ENCODE measurements around the gene KIAA0825.

Gene KIAA0825

GRCh38 chr5:94309141-94309540 lies 309.3 kb downstream of the KIAA0825 start:
- no peak for DNase-seq (ENCODE audit: low read depth)

GRCh38 chr5:94308442-94308841 lies 310.0 kb downstream of the KIAA0825 start:
- DNase-seq (ENCODE audit: low read depth) = no peak

GRCh38 chr5:94304146-94304545 lies 314.3 kb downstream of the KIAA0825 start:
- DNase-seq (ENCODE audit: low read depth) = no peak

GRCh38 chr5:94288937-94289336 lies 329.5 kb downstream of the KIAA0825 start:
- peak; percentile 16 for DNase-seq (ENCODE audit: low read depth)

GRCh38 chr5:94285984-94286383 lies 332.4 kb downstream of the KIAA0825 start:
- no peak for DNase-seq (ENCODE audit: low read depth)

- DNase-seq (ENCODE audit: low read depth) = no peak
These were observed 335.3 kb downstream of the KIAA0825 start for GRCh38 chr5:94283093-94283492.

- no peak for DNase-seq (ENCODE audit: low read depth)
These were observed 337.1 kb downstream of the KIAA0825 start for GRCh38 chr5:94281236-94281801.

GRCh38 chr5:94276751-94277150 lies 341.7 kb downstream of the KIAA0825 start:
- no peak for DNase-seq (ENCODE audit: low read depth)

- no peak for DNase-seq (ENCODE audit: low read depth)
These were observed 342.4 kb downstream of the KIAA0825 start for GRCh38 chr5:94276048-94276447.

- DNase-seq (ENCODE audit: low read depth) = no peak
These were observed 343.7 kb downstream of the KIAA0825 start for GRCh38 chr5:94274707-94275106.

- no peak for DNase-seq (ENCODE audit: low read depth)
These were observed 350.2 kb downstream of the KIAA0825 start for GRCh38 chr5:94268226-94268625.

GRCh38 chr5:94267350-94267899 lies 351.0 kb downstream of the KIAA0825 start:
- DNase-seq (ENCODE audit: low read depth) = no peak

- DNase-seq (ENCODE audit: low read depth) = no peak
These were observed 352.2 kb downstream of the KIAA0825 start for GRCh38 chr5:94266170-94266569.

- DNase-seq (ENCODE audit: low read depth) = no peak
These were observed 355.3 kb downstream of the KIAA0825 start for GRCh38 chr5:94263068-94263467.

- DNase-seq (ENCODE audit: low read depth) = no peak
These were observed 358.3 kb downstream of the KIAA0825 start for GRCh38 chr5:94260096-94260495.

GRCh38 chr5:94254214-94254613 lies 364.2 kb downstream of the KIAA0825 start:
- no peak for DNase-seq (ENCODE audit: low read depth)

- no peak for DNase-seq (ENCODE audit: low read depth)
These were observed 367.4 kb downstream of the KIAA0825 start for GRCh38 chr5:94250985-94251384.

- DNase-seq (ENCODE audit: low read depth) = no peak
These were observed 369.0 kb downstream of the KIAA0825 start for GRCh38 chr5:94249430-94249829.

GRCh38 chr5:94248175-94248875 lies 370.1 kb downstream of the KIAA0825 start:
- DNase-seq (ENCODE audit: low read depth) = no peak

- DNase-seq (ENCODE audit: low read depth) = no peak
These were observed 372.8 kb downstream of the KIAA0825 start for GRCh38 chr5:94245608-94246007.

GRCh38 chr5:94244921-94245320 lies 373.5 kb downstream of the KIAA0825 start:
- DNase-seq (ENCODE audit: low read depth) = no peak

GRCh38 chr5:94243612-94244011 lies 374.8 kb downstream of the KIAA0825 start:
- DNase-seq (ENCODE audit: low read depth) = no peak

GRCh38 chr5:94240993-94241651 lies 377.3 kb downstream of the KIAA0825 start:
- DNase-seq (ENCODE audit: low read depth) = peak; percentile 28
